Eye (tissue), 1 donor: ENCODE measurements around the gene CHDH.

ENCODE experiments used
- DNase-seq: peaks from one replicate; pipeline ENCODE4 v3.0.0-alpha.2; 2015

CHDH gene

DNA sequence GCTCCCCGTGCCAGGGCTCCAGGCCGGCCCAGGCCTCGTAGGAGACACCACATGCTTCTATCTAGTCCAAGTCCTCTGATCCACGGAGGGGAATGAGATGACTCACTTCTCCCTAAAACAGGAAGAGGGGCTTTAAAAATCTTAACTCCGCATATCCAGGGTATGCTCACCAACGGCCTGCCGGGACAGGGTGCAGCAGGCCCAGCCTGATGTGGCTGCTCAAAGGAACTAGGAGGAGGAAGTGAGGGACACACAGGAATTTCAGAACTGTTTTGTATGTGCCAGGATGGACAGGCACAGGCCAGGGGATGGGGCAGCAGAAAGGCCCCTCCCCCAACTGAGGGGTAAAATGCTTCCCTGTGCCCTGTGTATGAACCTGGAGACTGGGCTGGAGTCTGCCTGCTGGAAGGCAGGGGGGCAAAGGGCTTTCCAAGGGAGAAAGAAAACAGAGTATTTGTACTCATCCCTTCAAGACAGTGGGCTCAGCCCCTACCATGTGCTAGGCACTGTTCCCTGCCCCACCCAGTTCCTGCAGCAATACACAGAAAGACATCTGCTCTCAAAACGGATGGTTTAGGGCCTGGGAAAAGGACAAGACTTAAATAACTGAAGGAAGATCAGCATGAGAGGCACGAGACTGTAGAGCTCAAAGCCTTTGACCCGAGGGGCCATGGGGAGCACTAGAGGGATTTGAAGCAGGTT, 22.1 kb downstream of the CHDH start:
- DNase-seq = no peak

DNA sequence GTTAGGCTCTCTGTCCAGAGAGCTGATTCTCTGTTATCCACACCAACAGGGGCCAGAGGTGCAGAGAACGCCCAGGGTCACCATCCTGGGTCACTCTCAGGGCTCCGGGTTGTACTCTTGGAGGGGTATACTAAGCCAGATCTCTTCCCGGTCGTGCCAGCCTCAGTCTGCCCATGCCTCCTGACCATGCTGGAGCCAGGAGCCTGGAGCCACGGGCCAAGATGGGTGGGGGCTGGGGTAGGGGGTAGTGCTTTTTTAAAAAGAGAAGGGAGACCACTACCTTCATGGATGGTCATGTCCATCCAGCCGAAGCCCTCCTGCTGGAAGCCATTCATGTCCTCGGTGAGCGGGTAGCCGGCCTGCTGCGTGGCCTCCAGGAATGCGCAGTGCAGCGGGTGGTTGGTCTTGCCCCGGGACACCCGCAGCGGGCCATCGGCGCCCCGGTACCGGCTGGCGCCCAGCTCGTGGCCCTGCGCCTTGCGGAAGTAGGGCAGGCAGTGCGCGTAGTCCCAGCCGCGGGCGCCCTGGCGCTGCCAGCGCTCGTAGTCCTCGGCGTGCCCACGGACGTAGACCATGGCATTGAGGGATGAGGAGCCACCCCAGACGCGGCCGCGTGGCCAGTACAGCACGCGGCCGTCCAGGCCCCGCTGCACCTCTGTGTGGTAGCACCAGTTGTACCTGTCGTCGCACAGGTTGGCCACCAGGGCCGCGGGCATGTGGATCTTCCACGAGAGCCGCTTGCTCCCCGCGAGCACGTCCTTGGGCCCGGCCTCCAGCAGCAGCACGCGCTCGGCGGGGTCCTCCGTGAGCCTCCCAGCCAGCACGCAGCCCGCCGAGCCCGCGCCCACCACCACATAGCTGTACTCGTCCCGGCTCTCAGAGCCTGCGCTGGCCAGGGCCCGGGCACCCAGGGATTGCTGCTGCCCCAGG, 22.9 kb downstream of the CHDH start:
- no peak for DNase-seq

DNA sequence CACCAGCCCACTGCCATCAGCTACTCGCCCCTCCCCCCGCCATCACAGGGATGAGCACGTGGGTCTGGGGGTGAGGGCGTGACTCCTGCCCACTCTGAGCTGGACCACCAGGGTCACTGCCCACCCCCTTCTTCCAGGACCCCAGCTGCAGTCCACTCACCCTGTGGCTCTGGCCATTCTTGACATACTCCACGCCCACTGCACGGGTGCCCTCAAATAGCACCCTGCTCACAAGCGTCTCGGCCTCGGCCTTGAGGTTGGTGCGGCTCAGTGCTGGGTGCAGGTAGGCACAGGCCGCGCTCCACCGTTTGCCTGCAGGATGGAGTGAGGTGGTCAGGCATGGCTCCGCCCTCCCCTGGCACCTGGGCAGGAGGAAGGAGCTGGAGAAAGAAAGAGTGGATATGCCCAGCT, 23.9 kb downstream of the CHDH start:
- DNase-seq = no peak

DNA sequence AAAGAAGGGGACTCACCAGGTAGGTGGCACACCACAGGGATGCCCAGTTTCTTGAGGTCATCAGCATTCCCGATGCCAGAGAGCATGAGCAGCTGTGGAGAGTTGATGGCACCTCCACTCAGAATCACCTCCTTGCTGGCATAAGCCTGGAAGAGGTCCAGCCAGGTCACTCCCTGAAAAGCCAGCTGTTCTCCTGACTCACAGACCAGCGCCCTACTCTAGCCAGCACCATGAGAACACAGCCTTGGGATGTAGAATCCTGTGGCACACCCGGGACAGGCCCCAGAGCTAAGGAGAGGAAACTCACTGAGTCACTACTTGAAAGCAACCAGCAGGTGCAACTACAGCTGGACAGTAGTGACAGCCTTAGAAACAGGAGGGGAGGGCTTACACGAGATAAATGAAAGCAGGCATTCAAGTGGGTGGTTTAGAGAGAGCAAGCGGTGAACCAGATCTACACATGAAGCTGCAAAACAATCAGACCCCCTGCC, 24.5 kb downstream of the CHDH start:
- DNase-seq = no peak

DNA sequence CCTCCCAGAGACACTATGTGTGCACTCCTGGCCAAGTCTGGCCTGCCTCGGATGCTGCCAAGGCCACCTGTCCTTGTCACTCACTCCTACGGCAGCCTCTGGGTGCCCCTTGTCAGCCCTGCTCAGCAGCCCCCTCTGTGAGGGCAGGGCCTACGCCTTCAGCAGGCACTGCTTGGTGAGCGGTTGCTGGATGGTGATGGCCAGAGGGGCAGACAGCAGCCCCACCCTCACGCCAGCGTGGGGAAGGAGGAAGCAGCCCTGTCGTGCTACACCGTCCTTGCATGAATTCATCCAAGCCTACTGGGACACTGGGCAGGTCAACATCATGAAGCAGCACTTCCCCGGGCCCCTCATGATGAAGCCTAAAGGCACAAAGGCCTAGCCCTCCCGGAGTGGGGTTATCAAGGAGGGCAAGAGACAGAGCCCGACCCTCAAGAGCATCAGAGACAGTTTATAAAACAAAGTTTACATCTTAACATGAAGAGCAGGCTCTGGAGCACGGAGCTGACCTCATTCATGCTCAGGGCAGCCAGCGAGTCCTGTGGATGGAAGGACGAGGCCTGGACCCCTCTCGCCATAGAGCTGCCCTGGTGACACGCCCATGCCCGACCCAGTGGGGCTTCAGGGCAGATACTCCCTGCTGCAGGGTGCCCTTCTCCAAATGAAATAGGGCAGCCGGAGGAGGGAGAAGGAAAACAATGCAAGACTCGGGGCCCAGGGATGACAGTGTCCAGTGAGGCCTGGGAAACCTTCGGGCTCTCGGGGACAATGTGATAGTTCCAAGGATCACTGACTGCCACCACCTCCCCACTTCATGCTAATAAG, 25.3 kb downstream of the CHDH start:
- no peak for DNase-seq

DNA sequence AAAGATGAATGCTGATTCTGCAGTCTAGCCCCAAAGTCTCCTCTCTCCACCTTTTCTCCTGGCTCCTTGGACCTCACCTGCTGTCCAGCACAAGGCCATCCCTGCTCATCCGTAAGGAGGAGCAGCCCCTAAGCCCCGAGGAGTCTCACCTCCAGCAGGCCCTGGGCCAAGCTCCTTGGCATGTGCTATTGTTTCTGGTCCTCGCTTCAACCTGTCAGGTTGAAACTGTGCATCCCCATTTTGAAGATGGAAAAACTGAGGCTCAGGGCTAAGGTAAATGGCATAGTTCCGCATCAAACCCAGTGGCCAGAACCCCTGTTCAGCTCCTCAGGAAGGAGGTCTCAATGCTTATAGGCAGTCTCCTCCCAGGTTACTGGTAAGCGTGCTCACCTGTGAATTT, 26.1 kb downstream of the CHDH start:
- DNase-seq = no peak

DNA sequence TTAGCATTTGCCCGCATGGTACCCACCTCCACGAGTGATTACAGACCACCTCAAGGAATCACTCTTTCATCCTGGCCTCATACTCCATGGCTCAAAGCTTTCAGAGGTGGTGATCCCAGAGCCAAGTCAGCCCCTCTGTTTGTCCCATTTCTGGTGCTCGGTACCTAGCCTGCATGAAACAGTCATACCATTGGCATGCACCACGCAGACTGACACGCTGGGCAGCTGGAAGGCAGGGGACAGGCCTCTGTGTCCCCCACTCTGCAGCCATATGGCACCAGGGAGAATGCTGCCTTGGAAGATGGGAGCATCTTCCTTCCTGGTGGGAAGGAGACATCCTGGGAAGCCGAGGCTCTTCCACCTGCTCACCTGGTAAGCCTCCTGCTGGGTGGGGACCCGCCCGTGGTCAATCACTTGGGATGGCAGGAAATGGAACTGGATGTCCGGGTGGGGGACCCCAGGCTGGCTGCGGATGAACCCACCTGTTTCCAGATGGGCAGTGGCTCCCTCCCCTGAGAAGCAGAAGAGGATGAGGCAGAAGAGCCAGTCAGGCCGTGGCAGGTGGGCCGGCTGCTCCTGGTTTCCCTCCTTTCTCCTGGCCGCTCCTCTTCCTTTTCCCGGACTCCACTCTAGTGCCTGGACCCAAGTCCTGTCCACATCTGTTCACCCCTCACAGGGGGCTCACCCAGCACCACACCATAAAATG, 26.9 kb downstream of the CHDH start:
- DNase-seq = no peak

DNA sequence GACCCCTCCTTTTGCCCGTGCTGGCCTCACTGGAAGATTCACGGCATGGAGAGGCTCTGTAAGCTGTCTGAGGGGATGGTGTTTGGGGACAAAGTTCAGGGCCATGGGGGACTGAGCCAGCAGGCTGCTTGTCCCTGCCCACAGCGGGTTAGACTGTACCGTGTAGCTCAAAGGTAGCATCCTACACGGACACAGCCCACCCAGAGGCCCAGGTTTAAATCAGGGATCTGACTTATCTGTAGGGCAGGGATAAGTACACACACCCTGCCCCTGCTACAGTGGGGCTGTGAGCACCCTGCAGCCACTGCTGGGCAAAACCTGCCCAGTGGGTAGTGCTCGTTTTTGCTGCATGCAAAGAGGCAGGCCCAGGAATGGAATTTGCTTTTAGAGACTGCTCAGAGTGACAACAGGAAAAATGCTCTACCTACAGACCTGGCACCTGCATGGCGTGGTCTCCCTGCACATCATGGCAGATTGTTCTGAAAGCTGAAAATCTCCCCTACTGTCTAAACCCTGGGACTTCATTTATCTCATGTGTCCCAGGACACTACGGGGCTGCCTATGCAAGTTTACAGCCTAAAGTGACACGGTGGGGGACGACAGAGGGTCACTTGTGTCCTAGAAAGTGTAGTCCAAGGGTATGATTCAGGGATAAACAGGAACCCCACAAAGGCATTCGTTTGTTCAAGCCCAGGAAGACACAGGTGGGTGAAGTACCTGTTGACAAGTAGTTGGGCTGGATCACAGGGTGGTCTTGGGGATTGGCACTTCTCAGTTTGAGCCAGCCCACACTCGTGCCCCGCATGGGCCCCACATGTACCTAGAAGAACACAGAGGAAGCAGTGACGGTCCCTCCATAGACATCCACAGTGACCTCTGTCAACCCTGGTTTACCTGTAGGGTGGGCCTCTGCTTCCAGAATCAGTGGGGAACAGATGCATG, 27.7 kb downstream of the CHDH start:
- no peak for DNase-seq

DNA sequence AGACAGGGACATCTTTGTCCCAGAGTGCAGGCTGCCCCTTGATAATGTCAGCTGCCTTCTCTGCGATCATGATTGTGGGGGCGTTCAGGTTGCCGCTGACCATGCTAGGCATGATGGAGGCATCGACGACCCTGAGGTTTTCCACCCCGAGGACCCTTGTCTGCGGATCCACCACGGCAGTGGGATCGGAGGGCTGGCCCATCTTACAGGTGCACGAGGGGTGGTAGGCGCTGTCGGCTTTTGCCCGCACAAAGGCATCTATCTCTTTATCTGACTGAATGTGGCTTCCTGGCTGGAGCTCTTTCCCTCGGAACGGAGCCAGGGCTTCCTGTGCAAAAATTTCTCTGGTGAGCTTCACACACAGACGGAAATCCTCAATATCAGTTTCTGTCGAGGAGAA, 28.4 kb downstream of the CHDH start:
- DNase-seq = no peak

DNA sequence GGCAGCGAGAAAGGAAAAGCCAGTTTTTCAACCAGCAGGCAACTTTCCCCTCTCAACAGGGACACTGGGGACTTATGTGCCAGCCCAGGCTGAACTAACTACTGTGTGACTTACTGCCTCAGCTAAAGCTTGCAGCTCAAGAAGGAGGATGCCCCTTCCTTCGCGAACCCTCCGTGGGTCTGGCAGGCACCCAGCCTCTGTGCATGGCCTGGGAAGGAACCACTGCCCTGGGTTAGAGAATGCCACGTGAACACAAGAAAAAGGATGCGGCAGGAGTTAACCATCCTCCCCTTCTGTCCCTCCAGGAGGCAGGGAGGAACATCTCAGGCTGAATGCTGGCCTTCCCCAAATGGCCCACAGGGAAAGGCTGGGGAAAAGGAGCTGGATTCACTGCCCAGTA, 29.0 kb downstream of the CHDH start:
- no peak for DNase-seq

DNA sequence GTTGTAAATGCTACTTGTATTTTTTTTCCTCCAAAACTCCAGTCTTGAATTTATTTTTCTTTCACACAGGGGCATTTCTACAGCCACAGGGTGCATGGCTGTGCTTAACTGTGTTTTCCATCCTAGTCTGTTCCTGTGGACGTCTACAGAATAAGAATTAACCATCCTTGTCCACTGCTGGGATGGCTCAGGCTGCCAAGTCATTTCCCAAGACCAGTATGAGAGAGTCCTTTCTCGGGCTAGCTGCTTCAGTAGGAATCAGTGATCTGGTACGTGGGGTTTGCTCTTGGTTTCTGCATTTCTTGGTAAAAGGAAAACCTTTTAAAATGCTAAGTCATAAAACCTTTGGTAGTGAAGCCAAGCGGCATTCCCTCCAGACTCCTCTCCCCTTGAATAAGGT, 29.8 kb downstream of the CHDH start:
- DNase-seq = no peak

DNA sequence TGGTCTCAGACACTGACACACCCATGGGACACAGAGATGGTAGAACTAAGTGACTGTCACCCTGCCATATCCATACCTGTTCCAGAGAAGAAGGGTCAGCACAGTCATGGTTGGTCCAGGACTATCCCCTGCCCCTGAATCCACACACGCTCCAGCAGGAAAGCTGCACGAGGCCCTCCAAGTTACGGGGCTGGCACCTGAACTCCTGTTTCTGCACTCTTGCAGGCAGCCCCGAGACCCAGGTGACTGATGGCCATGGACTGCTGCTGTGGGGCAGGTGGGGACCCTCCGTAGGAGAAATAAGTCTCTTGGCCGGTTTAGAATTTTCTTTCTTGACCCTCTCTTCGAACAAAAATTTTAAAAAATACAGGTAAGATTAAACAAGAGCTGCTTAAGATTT, 30.6 kb downstream of the CHDH start:
- no peak for DNase-seq

DNA sequence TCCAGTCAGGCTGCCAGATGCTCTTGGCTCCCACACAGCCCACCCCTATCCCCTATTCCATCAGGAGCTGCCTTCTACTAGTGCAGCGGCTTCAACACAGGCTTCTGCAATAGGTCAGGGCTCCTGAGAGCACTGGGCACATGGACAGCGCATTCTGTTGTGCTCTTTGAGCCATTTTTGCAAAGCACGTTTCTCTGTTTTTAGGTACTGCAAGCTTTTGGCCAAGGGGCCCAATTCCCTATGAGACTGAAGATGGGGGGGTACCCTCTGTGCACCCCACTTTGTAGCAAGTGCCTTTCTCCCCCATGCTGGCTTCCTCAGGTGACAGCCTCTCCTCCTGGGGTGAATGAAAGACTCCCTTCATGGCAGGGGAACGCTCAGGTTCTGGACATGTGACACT, 31.2 kb downstream of the CHDH start:
- DNase-seq = no peak

DNA sequence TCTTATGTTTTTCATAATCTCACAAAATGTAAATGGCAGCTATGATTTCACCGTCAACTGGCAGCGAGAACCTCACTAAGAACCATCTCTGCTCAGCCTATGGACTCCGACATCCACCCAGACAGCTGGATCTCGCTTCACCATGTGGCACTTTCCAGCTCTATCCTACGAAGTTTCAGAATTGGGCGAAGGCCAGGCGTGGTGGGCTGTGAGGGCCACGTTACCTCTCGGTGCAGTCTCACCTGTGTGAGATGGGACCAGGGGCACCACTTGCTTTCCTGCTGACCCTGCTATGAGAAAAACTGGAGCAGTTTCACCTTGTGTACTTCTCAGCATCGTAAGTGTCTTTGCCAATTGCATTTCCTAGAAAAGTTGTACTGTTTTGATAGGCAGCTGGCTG, 32.3 kb downstream of the CHDH start:
- no peak for DNase-seq

DNA sequence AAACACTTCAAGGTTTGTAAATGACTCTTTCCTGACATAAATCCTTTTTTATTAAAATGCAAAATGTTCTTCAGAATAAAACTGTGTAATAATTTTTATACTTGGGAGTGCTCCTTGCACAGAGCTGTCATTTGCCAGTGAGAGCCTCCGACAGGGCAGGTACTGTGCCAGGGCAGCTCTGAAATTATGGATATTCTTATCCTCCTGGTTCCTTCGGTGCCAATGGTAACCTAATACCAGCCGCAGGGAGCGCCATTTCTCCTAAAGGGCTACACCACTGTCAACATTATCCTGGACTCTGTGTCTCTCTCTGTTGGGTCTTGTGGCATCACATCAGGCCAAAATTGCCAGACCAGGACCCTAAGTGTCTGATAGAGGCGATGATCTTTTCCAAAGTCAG, 33.0 kb downstream of the CHDH start:
- DNase-seq = no peak

DNA sequence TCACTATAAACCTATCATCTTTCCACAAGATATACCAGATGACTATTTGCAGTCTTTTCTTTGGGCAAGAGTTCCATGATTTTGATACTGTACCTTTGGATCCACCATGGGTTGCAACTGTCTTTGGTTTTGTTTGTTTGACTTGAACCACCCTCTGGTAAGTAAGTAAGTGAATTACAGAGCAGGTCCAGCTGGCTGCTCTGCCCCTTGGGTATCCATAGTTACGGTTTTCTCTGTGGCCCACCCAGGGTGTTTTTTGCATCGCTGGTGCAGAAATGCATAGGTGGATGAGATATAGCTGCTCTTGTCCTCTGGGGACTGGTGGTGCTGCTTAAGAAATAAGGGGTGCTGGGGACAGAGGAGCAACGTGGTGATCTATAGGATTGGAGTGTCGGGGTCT, 33.8 kb downstream of the CHDH start:
- no peak for DNase-seq

DNA sequence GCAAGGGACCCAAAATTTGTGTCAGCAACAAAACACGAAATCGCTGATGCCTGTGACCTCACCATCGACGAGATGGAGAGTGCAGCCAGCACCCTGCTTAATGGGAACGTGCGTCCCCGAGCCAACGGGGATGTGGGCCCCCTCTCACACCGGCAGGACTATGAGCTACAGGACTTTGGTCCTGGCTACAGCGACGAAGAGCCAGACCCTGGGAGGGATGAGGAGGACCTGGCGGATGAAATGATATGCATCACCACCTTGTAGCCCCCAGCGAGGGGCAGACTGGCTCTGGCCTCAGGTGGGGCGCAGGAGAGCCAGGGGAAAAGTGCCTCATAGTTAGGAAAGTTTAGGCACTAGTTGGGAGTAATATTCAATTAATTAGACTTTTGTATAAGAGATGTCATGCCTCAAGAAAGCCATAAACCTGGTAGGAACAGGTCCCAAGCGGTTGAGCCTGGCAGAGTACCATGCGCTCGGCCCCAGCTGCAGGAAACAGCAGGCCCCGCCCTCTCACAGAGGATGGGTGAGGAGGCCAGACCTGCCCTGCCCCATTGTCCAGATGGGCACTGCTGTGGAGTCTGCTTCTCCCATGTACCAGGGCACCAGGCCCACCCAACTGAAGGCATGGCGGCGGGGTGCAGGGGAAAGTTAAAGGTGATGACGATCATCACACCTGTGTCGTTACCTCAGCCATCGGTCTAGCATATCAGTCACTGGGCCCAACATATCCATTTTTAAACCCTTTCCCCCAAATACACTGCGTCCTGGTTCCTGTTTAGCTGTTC, 34.9 kb downstream of the CHDH start:
- no peak for DNase-seq

DNA sequence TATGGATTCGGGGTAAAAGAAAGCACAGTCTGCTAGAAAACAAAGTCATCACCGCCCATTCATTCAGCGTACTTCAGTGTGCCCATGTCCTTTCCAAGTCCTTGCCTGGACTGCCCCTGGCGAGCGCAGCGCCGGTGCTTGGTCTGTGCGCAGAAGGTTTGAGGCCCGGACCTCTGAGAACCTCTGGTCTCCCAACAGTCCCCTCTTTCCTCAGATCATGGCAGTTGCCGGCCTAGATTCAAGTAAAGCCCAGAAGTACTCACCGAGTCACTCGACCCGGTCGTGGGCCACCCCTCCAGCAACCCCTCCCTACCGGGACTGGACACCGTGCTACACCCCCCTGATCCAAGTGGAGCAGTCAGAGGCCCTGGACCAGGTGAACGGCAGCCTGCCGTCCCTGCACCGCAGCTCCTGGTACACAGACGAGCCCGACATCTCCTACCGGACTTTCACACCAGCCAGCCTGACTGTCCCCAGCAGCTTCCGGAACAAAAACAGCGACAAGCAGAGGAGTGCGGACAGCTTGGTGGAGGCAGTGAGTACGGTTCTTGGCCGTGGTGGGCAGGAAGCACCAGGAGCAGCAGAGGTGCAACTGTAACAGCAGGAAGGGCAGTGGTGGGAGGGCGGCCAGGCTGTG, 36.3 kb downstream of the CHDH start:
- no peak for DNase-seq

DNA sequence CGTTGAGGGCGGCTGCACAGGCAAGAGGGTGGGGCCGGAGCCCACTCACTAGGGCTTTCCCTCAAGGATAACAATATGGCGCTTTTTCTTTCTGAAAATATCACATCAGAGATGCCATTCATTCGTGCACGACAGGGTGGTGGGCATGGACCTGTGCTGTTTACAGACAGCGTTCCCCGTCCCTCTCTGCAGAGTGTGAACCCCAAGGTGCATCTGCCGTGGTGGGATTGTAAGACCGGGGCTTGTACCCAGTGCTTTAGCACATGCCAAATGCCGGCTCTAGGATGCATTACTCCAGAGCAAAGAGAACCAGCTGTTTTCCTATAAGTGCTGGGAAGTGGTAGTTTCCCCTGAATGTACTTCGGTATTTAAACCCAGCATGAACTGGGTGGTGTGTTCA, 37.0 kb downstream of the CHDH start:
- no peak for DNase-seq

DNA sequence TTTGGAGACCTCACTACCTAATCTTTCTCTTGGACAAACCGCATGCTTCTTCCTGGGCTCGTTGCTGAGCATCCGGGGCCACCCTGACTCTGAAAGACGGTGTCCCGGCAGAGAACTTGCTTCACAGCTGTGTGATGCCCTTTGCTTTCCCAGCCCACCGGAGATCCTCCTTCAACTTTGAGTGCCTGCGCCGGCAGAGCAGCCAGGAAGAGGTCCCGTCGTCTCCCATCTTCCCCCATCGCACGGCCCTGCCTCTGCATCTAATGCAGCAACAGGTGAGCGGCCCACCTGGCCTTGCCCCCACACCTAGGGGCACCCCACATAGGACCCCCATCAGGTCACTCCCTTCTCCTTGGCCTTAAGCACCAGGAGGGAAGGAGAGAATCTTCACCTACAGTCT, 37.7 kb downstream of the CHDH start:
- no peak for DNase-seq
